OCI-LY1 (cell line): ENCODE data around the gene DOCK3.

Source experiments
- H2AFZ ChIP-seq: fragments of 200-600 bp; sonication (generic), shearing (Covaris generic); 2 replicates; pipeline ENCODE4 v1.6.0; 2014; ENCODE audit warnings: antibody characterized with exemption, mild to moderate bottlenecking, low read length
- H3F3A ChIP-seq: fragments of 200-600 bp; sonication (generic), shearing (Covaris generic); 2 replicates; pipeline ENCODE4 v1.6.0; 2014; ENCODE audit warnings: mild to moderate bottlenecking, antibody characterized with exemption, low read length, moderate library complexity; ENCODE audit not compliant: insufficient read depth
- H3K27ac ChIP-seq: fragments of 200-600 bp; sonication (generic); 2 replicates; pipeline ENCODE4 v1.5.1; 2014; ENCODE audit warnings: low read length, mixed run types, mild to moderate bottlenecking, low read depth; ENCODE audit not compliant: poor library complexity, severe bottlenecking
- H3K27me3 ChIP-seq: fragments of 200-600 bp; sonication (generic); 2 replicates; pipeline ENCODE4 v1.6.0; 2014; ENCODE audit warnings: antibody characterized with exemption, mild to moderate bottlenecking, low read length, moderate library complexity; ENCODE audit not compliant: insufficient read depth
- H3K36me3 ChIP-seq: fragments of 200-600 bp; sonication (generic); 2 replicates; pipeline ENCODE4 v1.6.1; 2014; ENCODE audit warnings: mild to moderate bottlenecking, antibody characterized with exemption, low read length, moderate library complexity, mixed read lengths; ENCODE audit not compliant: insufficient read depth
- H3K4me1 ChIP-seq: fragments of 200-600 bp; sonication (generic); 2 replicates; pipeline ENCODE4 v1.5.1; 2014; ENCODE audit warnings: mild to moderate bottlenecking, low read length, moderate library complexity; ENCODE audit not compliant: insufficient read depth, severe bottlenecking
- H3K4me2 ChIP-seq: fragments of 200-600 bp; sonication (generic), shearing (Covaris generic); 2 replicates; pipeline ENCODE4 v1.6.1; 2014; ENCODE audit warnings: low read length
- H3K4me3 ChIP-seq: fragments of 200-600 bp; sonication (generic); 2 replicates; pipeline ENCODE4 v1.5.1; 2014; ENCODE audit warnings: low read length, low read depth, mild to moderate bottlenecking, mixed read lengths; ENCODE audit not compliant: poor library complexity, severe bottlenecking
- H3K79me2 ChIP-seq: fragments of 200-600 bp; shearing (Covaris generic); 2 replicates; pipeline ENCODE4 v1.6.1; 2016; ENCODE audit warnings: mixed run types, low read length, mixed read lengths; ENCODE audit not compliant: insufficient read depth
- H3K9ac ChIP-seq: fragments of 200-600 bp; sonication (generic), shearing (Covaris generic); 2 replicates; pipeline ENCODE4 v1.6.1; 2014; ENCODE audit warnings: mild to moderate bottlenecking, low read length, mixed read lengths
- H3K9me2 ChIP-seq: fragments of 200-600 bp; sonication (generic), shearing (Covaris generic); 2 replicates; pipeline ENCODE4 v1.6.1; 2014; ENCODE audit warnings: low read depth, mild to moderate bottlenecking, low read length, mixed read lengths
- H3K9me3 ChIP-seq: fragments of 200-600 bp; shearing (Covaris generic); 2 replicates; pipeline ENCODE4 v1.6.1; 2014; ENCODE audit warnings: low read length, mixed read lengths
- H4K20me1 ChIP-seq: fragments of 200-600 bp; sonication (generic), shearing (Covaris generic); 2 replicates; pipeline ENCODE4 v1.6.0; 2016; ENCODE audit warnings: mild to moderate bottlenecking, low read length; ENCODE audit not compliant: insufficient read depth
- CTCF ChIP-seq: fragments of 200-600 bp; sonication (generic), shearing (Covaris generic); IDR thresholded peaks from 2 replicates; pipeline ENCODE4 v1.5.1; 2017; ENCODE audit warnings: mild to moderate bottlenecking, antibody characterized with exemption, low read length, moderate library complexity, mixed read lengths
- EZH2 ChIP-seq: fragments of 200-600 bp; sonication (generic), shearing (Covaris generic); IDR thresholded peaks from 2 replicates; pipeline ENCODE4 v1.8.0; 2017; ENCODE audit warnings: borderline replicate concordance, mixed run types, mild to moderate bottlenecking, antibody characterized with exemption, low read length, moderate library complexity, mixed read lengths

Gene DOCK3

GRCh38 chr3:50698269-50698668, 23.5 kb downstream of the DOCK3 start:
- H3F3A ChIP-seq, result no peaks in the 10 kb centered on the region
- H4K20me1 ChIP-seq, result no peaks in the 10 kb centered on the region
- no peaks in the 10 kb centered on the region for H3K36me3 ChIP-seq
- H3K4me2 ChIP-seq, result no peak overlapping the region
- no peaks in the 10 kb centered on the region for H3K4me1 ChIP-seq
- no peak overlapping the region for H3K4me3 ChIP-seq
- H3K9me2 ChIP-seq, result no peaks in the 10 kb centered on the region
- no peak overlapping the region for H3K27ac ChIP-seq
- TF ChIP-seq CTCF (no peak), EZH2 (no peak)
- H3K9me3 ChIP-seq, result peaks cover 2% of the 10 kb centered on the region; the same call in 1 of the 2 replicates
- no peak overlapping the region for H3K9ac ChIP-seq
- no peaks in the 10 kb centered on the region for H3K79me2 ChIP-seq
- no peaks in the 10 kb centered on the region for H3K27me3 ChIP-seq
- no peak overlapping the region for H2AFZ ChIP-seq

- no peak overlapping the region for H3K4me3 ChIP-seq
- no peaks in the 10 kb centered on the region for H4K20me1 ChIP-seq
- H3K4me1 ChIP-seq, result no peaks in the 10 kb centered on the region
- H3K27ac ChIP-seq, result no peak overlapping the region
- H3K36me3 ChIP-seq, result no peaks in the 10 kb centered on the region
- H3K9me2 ChIP-seq, result no peaks in the 10 kb centered on the region
- no peaks in the 10 kb centered on the region for H3K27me3 ChIP-seq
- no peak overlapping the region for H3K9ac ChIP-seq
- TF ChIP-seq CTCF, result no peak
- TF ChIP-seq EZH2, result no peak
- no peak overlapping the region for H2AFZ ChIP-seq
- H3K79me2 ChIP-seq, result no peaks in the 10 kb centered on the region
- no peaks in the 10 kb centered on the region for H3K9me3 ChIP-seq
- H3K4me2 ChIP-seq, result no peak overlapping the region
- no peaks in the 10 kb centered on the region for H3F3A ChIP-seq
Measured at GRCh38 chr3:50708620-50709019, 33.9 kb downstream of the DOCK3 start.

GRCh38 chr3:50714946-50715345, 40.2 kb downstream of the DOCK3 start:
- no peak overlapping the region for H2AFZ ChIP-seq
- no peaks in the 10 kb centered on the region for H3F3A ChIP-seq
- H3K27ac ChIP-seq, result no peak overlapping the region
- H3K4me1 ChIP-seq, result no peaks in the 10 kb centered on the region
- no peaks in the 10 kb centered on the region for H3K27me3 ChIP-seq
- no peak overlapping the region for H3K4me3 ChIP-seq
- no peaks in the 10 kb centered on the region for H3K36me3 ChIP-seq
- H4K20me1 ChIP-seq, result no peaks in the 10 kb centered on the region
- H3K9me2 ChIP-seq, result no peaks in the 10 kb centered on the region
- H3K9ac ChIP-seq, result no peak overlapping the region
- no peaks in the 10 kb centered on the region for H3K79me2 ChIP-seq
- TF ChIP-seq CTCF (no peak), EZH2 (no peak)
- no peaks in the 10 kb centered on the region for H3K9me3 ChIP-seq
- H3K4me2 ChIP-seq, result no peak overlapping the region
